NCI-H82 treated with DMSO at 0.1 percent for 48 hours (cell line): ENCODE measurements around the gene PLD1.
A peak's percentile ranks its signal among the peaks of the same experiment; 100 is the strongest.
"Not testable (repeated sequence)": the region's sequence is repeated elsewhere in the genome, so short reads cannot be mapped to it uniquely, and the experiment has no call there.

ENCODE experiments used
- DNase-seq: peaks from one replicate; lab custom pipeline; 2025; ENCODE audit not compliant: unreplicated experiment; lab: John Stamatoyannopoulos, UW

Gene PLD1

GRCh38 chr3:171566803-171567422 is 243.4 kb downstream of the PLD1 start:
- peak; percentile 34 for DNase-seq

- no peak for DNase-seq
Measured at GRCh38 chr3:171565481-171566058, 244.7 kb downstream of the PLD1 start.

GRCh38 chr3:171564748-171565480 is 245.4 kb downstream of the PLD1 start:
- no peak for DNase-seq

GRCh38 chr3:171563298-171563697 is 247.0 kb downstream of the PLD1 start:
- no peak for DNase-seq

GRCh38 chr3:171562459-171562858 is 247.8 kb downstream of the PLD1 start:
- not testable (repeated sequence) for DNase-seq

- DNase-seq, result no peak
Measured at GRCh38 chr3:171561596-171562323, 248.5 kb downstream of the PLD1 start.

- no peak for DNase-seq
Measured at GRCh38 chr3:171559586-171559985, 250.7 kb downstream of the PLD1 start.

- DNase-seq, result no peak
Measured at GRCh38 chr3:171558188-171558696, 252.0 kb downstream of the PLD1 start.

GRCh38 chr3:171557173-171557572 is 253.1 kb downstream of the PLD1 start:
- DNase-seq, result no peak

GRCh38 chr3:171556574-171557145 is 253.6 kb downstream of the PLD1 start:
- no peak for DNase-seq

GRCh38 chr3:171556148-171556547 is 254.1 kb downstream of the PLD1 start:
- DNase-seq, result no peak

GRCh38 chr3:171553086-171553485 is 257.2 kb downstream of the PLD1 start:
- DNase-seq, result no peak

- no peak for DNase-seq
Measured at GRCh38 chr3:171552531-171552930, 257.8 kb downstream of the PLD1 start.

- DNase-seq, result no peak
Measured at GRCh38 chr3:171551296-171551695, 259.0 kb downstream of the PLD1 start.
